Measurements from ENCODE around the gene CDKAL1.
A peak's percentile ranks its signal among the peaks of the same experiment; 100 is the strongest.
"Not testable (repeated sequence)": the region's sequence is repeated elsewhere in the genome, so short reads cannot be mapped to it uniquely, and the experiment has no call there.

The CDKAL1 gene

DNA sequence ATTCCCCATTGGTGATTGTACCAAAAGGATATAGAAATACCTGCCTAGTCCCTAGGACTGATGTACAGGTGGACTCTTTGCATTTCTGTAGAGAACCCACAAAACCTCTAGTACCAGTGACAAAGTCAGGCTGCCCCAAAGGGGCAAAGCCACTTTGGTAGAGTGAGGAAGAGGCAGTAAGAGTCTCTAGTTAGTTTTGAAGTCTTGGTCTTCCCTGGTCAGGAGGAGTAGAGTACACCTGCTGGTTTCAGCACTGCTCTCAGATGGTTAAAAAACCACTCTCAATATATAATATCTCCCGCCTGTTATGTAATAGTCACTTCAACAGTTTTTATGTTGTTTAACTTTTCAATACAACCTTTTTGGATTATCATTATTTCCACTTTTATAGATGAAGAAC, 344.9 kb downstream of the CDKAL1 start:
- no peak for DNase-seq (ENCODE audit: low spot score)

- no peak for DNase-seq (ENCODE audit: low spot score)
Measured at GRCh38 chr6:20879526-20879925, 345.3 kb downstream of the CDKAL1 start.

DNA sequence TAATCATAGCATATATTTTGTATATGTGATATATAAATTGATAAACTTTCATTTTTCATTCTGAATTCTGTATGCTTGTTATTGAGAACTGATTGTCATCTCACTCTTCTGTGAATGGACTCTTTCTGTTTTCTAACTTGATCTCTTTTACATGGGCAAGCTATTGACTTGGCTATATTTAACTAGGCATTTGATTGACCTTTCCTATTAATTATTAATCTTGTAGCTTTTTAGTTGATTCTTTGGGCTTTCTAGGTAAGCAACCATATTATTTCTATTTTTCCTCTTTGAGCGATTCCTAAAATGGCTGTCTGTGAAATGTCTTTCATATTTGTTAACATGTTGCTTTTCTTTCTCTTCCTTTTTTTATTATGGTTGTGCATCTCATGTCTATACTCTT, 347.1 kb downstream of the CDKAL1 start:
- no peak for DNase-seq (ENCODE audit: low spot score)

GRCh38 chr6:20882014-20882413, 347.8 kb downstream of the CDKAL1 start:
- no peak for DNase-seq (ENCODE audit: low spot score)

DNA sequence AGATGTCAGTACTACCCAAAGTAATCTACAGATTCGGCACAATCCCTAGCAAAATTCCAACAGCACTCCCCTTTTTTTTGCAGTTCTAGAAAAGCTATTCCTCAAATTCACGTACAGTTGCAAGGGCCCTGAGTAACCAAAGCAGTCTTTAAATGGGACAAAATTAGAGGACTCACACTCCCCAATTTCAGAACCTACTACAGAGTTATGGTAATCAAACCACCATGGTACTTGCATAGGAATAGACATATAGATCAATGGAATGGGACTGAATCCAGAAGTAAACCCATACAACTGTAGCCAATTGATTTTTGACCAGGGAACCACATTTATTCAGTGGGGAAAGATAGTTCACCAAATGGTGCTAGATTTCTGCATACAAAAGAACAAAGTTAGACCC, 350.8 kb downstream of the CDKAL1 start:
- DNase-seq (ENCODE audit: low spot score), result no peak

- no peak for DNase-seq (ENCODE audit: low spot score)
Measured at GRCh38 chr6:20891161-20891560, 356.9 kb downstream of the CDKAL1 start.

DNA sequence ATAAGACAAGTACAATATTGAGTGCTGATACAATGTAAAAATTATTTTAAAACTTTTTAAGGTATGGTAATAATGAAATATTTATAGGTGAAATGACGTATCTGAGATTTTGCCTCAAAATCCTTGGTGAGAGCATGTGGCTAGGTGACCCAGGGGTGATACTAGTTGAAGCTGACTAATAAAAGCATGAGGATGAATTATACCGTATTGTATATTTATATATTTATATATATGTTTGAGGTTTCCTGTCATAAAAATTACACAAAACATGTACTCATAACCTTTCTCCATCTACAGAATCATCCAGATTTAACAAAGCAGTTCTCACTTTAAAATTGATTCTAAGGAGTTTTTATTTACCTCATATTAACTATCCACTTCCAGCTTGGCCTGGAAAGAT, 358.1 kb downstream of the CDKAL1 start:
- DNase-seq (ENCODE audit: low spot score), result no peak

DNA sequence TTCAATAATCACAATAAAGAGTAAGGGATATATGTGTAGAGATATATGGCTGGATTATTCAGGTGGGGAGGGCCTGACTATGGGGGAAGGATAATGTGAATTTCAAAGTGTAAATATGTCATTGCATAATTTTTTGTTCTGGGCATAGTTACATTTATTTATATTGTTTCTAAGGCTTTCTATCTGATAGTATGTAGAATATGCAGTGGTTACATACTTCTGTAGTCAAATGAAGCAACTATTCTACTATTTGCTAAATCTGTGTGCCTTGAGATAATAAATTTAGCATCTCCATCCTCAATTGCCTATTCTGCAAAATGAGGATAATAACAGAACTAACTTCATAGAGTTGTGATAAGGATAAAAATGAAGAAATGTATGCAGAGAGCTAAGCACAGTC, 359.2 kb downstream of the CDKAL1 start:
- no peak for DNase-seq (ENCODE audit: low spot score)

- no peak for DNase-seq (ENCODE audit: low spot score)
Measured at GRCh38 chr6:20900389-20901160, 366.3 kb downstream of the CDKAL1 start.

DNA sequence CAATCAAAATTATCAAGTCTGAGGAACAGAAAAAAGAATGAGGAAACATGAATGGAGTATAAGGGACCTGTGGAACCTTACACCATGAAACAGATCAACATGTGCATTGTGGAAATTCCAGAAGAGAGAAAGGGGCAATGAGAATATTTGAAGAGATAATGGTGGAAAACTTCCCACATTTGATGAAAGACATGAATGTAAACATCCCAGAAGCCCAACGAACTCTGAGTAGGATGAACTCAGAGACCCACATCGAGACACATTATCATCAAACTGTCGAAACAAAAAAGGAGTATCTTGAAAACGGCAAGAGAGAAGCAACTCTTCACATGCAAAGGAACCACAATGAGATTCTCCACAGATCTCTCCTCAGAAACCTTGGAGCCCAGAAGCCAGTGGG, 371.1 kb downstream of the CDKAL1 start:
- DNase-seq (ENCODE audit: low spot score), result no peak

DNA sequence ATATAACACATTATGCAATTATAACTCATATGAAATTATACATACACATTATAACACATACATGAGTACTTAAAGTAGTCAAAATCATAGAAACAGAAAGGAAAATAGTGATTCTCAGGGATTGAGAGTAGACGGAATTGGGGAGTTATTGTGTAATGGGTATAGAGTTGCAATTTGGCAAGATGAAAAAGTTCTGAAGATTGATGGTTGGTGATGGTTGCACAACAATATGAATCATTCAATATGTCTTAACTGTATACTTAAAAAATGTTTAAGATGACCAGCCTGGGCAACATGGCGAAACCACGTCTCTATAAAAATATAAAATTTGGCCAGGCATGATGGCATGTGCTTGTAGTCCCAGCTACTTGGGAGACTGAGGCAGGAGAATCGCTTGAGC, 372.7 kb downstream of the CDKAL1 start:
- no peak for DNase-seq (ENCODE audit: low spot score)

DNA sequence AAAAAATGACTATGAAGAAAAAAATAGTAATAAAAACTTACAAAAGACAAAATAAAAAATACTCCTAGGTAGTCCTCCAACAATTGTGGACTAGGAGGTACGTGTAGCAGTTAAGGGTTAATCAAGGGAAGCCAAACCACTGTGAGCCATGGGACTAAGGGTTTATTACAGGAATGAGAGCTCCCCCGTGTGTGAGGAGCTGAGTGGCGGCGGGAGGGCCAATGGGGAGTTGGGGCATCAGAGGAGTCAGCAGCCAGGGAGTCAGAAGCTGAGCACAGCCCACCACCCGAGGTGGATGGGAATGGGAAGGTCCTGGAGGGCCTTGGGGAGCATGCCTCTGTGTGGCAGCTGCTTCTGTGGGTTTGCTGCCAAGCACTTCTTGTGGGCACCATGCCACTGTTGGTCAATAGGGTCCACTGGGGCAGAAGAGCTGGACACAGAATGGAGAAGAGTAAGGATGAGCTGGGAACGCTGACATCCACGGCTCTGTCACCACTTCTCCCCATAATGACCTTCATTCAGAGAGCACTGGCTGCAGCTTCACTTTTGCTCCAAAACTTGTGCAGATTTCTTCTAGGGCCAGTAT, 373.3 kb downstream of the CDKAL1 start:
- no peak for DNase-seq (ENCODE audit: low spot score)

DNA sequence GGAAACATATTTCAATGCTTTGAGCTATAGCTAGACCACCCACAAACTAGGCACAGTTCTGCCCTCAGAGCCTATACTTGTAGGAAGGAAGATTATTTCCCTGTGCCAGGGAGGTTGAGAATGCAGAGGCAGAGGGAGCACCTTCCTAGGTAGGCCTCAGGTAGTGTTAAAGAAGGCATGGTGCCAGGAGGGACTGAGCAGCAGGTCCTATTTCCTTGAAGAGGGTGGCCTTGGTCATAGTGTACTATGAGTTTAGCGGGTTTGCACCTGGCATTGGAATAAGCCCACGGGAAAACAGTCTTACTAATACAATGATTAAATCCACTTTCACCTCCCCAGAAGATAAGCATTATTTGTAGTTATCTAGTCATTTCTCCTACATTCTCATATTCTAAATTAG, 375.4 kb downstream of the CDKAL1 start:
- no peak for DNase-seq (ENCODE audit: low spot score)

- no peak for DNase-seq (ENCODE audit: low spot score)
Measured at GRCh38 chr6:20911712-20912111, 377.5 kb downstream of the CDKAL1 start.

DNA sequence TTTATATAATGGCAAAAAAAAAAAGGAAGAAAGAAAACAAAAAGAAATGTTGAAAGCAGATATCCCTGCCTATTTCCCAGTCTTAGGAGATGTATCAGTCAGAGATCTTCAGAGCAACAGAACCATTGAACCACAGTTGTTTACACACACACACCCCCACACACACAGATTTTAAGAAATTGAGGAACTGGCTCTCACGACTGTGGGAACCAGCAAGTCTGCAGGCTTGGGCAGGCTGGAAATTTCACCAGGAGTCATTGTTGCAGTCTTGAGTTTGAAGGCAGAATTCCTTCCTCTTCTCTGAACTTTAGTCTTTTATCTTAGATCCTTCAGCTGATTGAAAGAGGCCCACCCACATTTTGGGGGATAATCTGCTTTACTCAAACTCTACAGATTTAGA, 380.9 kb downstream of the CDKAL1 start:
- DNase-seq (ENCODE audit: low spot score), result no peak

DNA sequence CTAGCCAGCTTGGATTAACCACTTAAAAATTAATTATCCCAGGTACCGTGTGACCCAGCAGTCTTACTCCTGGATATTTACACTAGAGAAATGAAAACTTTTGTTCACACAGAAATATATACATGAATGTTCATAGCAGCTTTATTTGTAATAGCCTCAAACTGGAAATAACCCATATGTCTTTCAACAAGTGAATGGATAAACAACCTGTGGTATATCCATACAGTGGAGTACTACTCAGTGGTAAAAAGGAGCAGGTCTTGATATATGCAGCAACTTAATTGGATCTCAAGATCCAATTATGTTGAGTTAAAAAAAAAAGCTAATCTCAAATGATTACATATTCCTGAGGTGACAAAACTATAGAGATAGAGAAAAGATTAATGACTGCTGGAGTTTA, 381.4 kb downstream of the CDKAL1 start:
- no peak for DNase-seq (ENCODE audit: low spot score)

DNA sequence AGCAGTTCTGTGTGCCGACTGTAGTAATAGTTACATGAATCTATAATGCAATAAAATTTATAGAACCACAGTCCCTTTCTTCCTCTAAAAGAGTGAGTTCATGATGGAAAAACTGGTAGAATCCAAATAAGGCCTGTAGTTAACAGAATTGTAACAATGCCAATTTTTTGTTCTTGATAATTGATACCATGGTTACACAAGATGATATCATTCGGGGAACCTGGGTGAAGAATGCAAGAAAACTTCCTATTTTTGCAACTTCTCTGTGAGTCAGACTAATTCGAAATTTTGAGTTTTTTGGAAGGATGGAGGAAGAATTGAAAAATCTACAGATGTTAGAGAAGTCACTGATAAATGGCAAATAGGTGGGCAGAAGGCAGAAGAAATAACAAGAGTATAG, 381.8 kb downstream of the CDKAL1 start:
- no peak for DNase-seq (ENCODE audit: low spot score)

DNA sequence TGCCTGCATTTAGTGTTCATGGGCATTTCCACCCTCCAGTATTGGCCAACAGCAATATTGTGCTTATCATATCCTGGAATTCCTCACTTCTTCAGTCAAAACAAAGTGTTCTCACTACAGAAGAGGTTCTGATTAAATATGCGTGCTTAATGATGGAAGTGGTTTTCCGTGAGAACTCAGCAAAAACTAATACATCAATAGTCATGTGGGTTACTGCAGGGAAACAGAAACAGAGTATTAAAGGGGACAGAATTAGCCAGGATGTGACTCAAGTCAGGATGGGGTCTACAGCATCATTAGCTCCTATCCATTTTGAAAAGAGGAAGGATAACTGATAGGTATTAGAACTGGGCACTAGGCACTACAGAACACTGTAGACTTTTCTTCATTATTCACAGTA, 384.6 kb downstream of the CDKAL1 start:
- no peak for DNase-seq (ENCODE audit: low spot score)

GRCh38 chr6:20919677-20920385, 385.6 kb downstream of the CDKAL1 start:
- peak; percentile 86 for DNase-seq (ENCODE audit: low spot score)

- DNase-seq (ENCODE audit: low spot score), result no peak
Measured at GRCh38 chr6:20921578-20921977, 387.3 kb downstream of the CDKAL1 start.

DNA sequence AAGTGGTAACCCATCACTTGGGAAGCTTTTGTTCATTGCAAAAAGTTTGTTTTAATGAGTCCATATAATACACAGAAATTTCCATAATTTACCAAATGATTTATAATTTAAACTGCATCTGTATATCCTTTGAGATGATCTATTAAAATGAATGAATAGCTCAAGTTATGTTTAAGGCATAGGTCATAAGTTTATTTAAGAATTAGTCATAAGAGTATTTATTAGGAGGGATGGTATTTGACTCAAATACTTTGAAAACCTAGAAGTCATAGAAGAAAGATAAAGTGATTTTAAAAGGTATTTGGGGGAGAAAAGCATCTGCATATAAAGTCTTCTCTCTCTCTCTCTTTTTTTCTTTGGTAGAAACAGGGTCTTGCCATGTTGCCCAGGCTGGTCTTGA, 388.5 kb downstream of the CDKAL1 start:
- no peak for DNase-seq (ENCODE audit: low spot score)

DNA sequence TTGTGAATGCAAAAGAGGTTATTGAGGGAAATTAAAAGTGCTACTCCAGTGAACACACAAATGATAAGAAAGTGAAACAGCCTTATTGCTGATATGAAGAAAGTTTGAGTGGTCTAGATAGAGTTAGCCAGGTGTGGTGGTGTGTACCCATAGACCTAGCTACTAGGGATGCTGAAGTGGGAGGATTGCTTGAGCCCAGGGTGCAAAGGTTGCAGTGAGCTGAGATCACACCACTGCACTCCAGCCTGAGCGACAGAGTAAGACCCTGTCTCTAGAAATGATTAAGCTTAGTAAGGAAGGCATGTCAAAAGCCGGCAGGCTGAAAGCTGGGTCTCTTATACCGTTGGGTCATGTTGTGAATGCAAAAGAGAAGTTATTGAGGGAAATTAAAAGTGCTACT, 389.8 kb downstream of the CDKAL1 start:
- DNase-seq (ENCODE audit: low spot score), result not testable (repeated sequence)

DNA sequence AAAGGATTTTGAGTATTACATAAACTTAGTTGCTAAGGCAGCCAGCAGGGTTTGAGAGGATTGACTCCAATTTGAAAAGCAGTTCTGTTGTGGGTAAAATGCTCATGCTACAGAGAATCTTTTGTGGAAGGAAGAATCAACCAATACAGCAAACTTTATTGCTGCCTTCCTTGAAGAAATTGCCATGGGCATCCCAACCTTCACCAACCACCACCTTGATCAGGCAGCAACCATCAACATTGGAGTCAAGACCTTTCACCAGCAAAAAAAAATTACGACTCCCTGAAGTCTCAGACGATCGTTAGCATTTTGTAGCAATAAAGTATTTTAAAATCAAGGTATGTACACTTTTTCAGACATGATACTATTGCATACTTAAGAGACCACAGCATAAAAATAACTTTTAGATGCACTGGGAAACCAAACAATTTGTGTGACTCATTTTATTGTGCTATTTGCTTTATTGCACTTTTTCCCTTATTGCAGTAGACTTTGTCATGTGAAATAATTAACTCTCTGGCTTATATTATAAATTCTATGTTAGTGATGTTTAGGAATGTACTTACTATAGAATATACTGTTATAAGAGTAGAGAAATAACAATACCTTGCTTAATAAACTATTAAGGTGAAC, 390.8 kb downstream of the CDKAL1 start:
- no peak for DNase-seq (ENCODE audit: low spot score)

Data from activated CD4-positive, alpha-beta T cell treated with anti-CD3 and anti-CD28 coated beads, Interleukin-2, Interleukin-4, amounts not matched to agents 100 ng/mL and 50 ng/mL, durations not matched to agents 16 hours and 8 hours (primary cell).